Activated T-cell treated with anti-CD3 and anti-CD28 coated beads for 1 hour (primary cell): Measurements from ENCODE around the gene LCN9.
"Not testable (repeated sequence)": the region's sequence is repeated elsewhere in the genome, so short reads cannot be mapped to it uniquely, and the experiment has no call there.

Experiments
- DNase-seq: peaks from one replicate; pipeline ENCODE4 v3.0.0-alpha.2; 2020; ENCODE audit warnings: low read depth

The LCN9 gene, protein sequence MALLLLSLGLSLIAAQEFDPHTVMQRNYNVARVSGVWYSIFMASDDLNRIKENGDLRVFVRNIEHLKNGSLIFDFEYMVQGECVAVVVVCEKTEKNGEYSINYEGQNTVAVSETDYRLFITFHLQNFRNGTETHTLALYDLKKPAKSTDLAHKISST

GRCh38 chr9:135662758-135663450 lies at the start of gene LCN9:
TSS of gene LCN9 (plus strand) at chr9:135663309. CDS start at chr9:135663322, 13 bp downstream.
- no peak for DNase-seq

GRCh38 chr9:135613946-135614805 lies 48.9 kb upstream of the LCN9 start:
- no peak for DNase-seq

- DNase-seq = no peak
These were observed 48.1 kb upstream of the LCN9 start for GRCh38 chr9:135614821-135615665.

GRCh38 chr9:135615666-135616618 lies 47.2 kb upstream of the LCN9 start:
- DNase-seq = no peak

GRCh38 chr9:135616619-135617537 lies 46.2 kb upstream of the LCN9 start:
- no peak for DNase-seq

DNA sequence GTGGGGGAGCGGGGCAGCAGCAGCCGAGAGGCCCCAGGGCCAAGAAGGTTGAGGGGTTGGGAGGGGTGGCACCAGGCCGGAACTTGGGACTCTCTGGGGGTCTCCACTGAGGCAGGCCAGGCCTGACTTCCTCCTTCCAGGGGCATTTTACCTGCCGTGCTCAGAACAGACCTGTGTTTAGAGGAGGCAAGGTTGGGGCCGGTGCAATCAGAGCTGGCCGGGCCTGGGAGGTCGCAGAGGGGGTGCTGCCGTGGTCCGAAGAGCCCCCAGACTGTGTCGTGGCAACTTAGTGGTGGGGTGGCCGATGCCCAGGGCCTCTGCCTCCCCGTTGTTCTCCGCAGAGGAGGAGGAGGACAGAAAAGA lies 45.6 kb upstream of the LCN9 start:
- no peak for DNase-seq

GRCh38 chr9:135617991-135618411 lies 45.1 kb upstream of the LCN9 start:
- DNase-seq = no peak

GRCh38 chr9:135618866-135619598 lies 44.1 kb upstream of the LCN9 start:
- DNase-seq = no peak

DNA sequence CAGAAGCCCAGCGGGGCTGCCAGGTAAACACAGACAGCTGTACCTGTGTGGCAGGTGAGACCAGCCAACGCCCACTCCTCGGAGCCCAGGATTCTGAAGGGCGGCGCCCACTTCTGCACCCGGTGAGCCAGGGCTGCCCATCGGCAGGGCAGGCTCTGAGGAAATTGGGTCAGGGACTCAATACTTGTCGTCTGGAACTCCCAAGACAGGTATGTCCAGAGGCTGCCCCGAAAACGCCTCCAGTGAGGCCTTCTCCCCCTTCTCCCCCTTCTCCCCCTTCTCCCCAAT lies 43.6 kb upstream of the LCN9 start:
- no peak for DNase-seq

DNA sequence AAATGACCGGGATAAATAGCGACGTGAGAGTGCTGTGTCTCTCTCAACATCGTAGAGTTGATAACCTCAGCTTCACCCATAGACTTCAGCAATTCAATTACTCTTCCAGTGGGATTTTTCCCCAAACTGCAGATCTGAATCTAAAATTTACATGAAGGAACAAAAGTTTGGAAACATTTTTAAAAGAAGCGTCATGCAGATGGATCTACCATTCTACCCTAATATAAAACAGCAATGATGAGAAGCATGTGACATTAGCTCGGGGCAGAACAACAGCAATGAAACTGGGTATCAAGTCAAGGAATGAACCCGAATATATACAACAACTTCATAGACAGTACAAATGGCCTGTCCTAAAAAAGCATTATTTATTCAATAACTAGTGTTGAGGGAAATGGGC lies 42.6 kb upstream of the LCN9 start:
- no peak for DNase-seq

GRCh38 chr9:135622415-135623020 lies 40.6 kb upstream of the LCN9 start:
- DNase-seq = no peak

- no peak for DNase-seq
These were observed 38.8 kb upstream of the LCN9 start for GRCh38 chr9:135624282-135624681.

GRCh38 chr9:135632841-135633240 lies 30.3 kb upstream of the LCN9 start:
- DNase-seq = no peak

DNA sequence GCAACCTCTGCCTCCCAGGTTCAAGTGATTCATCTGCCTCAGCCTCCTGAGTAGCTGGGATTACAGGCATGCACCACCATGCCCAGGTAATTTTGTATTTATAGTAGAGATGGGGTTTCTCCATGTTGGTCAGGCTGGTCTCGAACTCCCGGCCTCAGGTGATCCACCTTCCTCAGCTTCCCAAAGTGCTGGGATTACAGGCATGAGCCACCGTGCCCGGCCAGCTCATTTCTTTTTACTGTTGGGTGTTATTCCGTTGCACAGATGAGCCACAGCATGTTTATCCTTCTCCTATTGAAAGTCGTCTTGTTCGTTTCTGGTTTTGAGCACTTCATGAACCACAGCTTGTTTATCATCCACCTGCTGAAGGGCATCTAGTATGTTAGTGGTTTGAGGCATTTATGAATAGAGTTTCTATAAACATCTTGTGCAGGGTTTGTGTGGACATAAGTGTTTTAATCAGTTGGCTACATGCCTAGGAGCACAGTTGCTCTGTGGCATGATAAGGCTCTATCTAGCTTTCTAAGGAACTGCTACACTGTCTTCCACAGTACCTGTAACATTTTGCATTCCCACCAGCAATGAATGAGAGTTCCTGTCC lies 26.1 kb upstream of the LCN9 start:
- not testable (repeated sequence) for DNase-seq

GRCh38 chr9:135639196-135639595 lies 23.9 kb upstream of the LCN9 start, which contains the start of gene GLT6D1:
TSS of gene GLT6D1 (minus strand) at chr9:135639540. CDS start at chr9:135639187, 353 bp downstream.
- no peak for DNase-seq

GRCh38 chr9:135641047-135641446 lies 22.1 kb upstream of the LCN9 start:
- DNase-seq = no peak

DNA sequence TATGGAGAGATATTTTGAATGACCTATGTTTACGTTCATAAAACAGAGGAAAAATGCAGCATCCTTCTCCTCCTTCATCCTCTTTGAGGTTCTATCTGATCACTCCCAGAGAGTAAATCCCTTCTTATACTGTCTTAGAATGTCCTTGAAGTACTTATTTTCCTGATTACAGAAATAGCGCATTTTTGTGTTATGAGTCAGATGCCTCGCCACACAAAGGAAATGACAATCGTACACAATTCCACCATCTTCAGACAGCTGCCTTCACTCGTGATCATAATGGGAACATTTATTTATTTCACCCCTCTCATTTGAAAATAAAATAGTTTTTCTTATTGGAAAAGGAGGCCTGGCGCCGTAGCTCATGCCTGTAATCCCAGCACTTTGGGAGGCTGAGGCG lies 21.4 kb upstream of the LCN9 start:
- DNase-seq = no peak

GRCh38 chr9:135644631-135645218 lies 18.4 kb upstream of the LCN9 start:
- DNase-seq = no peak
